BE2C (cell line): Measurements from ENCODE around the gene SSB. TPM values are rescaled to one million over a fixed set of nuclear protein-coding genes. Genes with fewer than 3 reads are reported as not detected.

Experiments used
- DNase-seq: peaks from one replicate; pipeline ENCODE4 v3.0.0-alpha.2; 2020
- H3K27me3 ChIP-seq: fragments of 250-450 bp; sonication (Bioruptor Pico); 2 replicates; pipeline ENCODE4 v1.5.1; 2020; ENCODE audit warnings: mild to moderate bottlenecking
- H3K36me3 ChIP-seq: fragments of 250-450 bp; sonication (Bioruptor Pico); 2 replicates; pipeline ENCODE4 v1.5.1; 2020; ENCODE audit warnings: mild to moderate bottlenecking
- H3K4me1 ChIP-seq: fragments of 250-450 bp; sonication (Bioruptor Pico); 2 replicates; pipeline ENCODE4 v1.5.1; 2020
- H3K4me3 ChIP-seq: 2 replicates; pipeline ENCODE4 v1.5.1; 2011; ENCODE audit warnings: low read depth, low read length
- H3K9me3 ChIP-seq: fragments of 250-450 bp; sonication (Bioruptor Pico); 2 replicates; pipeline ENCODE4 v1.5.1; 2020
- polyA plus RNA-seq: library from polyadenylated mRNA; unstranded; fragments of >200 nt; gene quantifications from one replicate; pipeline ENCODE4 v1.2.1, GENCODE V29; 2012; ENCODE audit warnings: low read depth, missing spikeins; ENCODE audit not compliant: insufficient read length, insufficient read depth
- TF ChIP-seq, protein P1 (sequence below): IDR thresholded peaks from 2 replicates; pipeline ENCODE4 v1.5.1; 2012; ENCODE audit warnings: mild to moderate bottlenecking, low read depth, low read length

SSB gene
- 51.7 TPM for polyA plus RNA-seq

DNA sequence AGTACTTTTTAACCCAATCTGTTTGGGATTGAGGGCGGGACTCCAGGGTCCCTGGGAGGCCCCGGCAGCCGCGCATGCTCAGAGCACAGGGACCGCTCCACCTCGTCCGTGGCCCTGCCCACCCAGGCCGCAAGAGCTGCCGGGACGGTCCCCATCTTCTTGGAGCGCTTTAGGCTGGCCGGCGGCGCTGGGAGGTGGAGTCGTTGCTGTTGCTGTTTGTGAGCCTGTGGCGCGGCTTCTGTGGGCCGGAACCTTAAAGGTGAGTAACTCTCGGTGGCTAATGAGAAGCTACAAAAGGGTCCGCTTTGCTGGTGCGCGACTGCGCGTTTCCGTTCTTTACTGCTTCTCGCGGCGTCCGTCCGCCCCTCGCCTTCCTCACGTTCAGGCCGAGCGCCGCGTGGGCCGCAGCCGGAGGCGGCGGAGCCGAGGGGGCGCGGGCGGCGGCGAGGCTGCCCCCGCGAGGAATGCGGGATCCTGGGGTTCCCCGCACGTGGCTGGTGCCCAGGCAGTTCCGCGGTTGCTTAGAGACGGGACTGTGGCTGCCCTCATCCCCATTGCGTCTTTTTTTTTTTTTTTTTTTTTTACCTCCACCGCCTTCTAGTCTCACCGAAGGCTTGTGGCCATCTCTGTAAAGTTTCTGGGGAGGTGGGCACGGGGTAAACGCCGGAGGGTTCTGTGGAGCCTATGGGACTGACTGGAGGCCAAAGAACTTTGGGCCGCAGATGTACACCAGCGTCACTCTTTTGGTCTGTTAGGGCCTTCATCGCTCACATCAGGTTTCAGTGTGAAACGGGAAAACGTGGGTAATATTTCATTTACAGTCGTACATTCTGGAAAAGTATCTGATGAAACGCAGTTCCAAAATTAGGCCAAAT lies at the start of gene SSB:
Gene SSB, plus strand, starts transcription at position 154 of the 875 bp plus-strand sequence. CDS start 2,090 bp downstream, outside the sequence.
- no peaks in the 10 kb centered on the region for H3K27me3 ChIP-seq
- H3K4me1 ChIP-seq, result no peaks in the 10 kb centered on the region
- H3K4me3 ChIP-seq, result peak within 1 kb of the TSS; percentile 72
- DNase-seq, result peak; percentile 90
- peaks cover 10% of the 10 kb centered on the region for H3K36me3 ChIP-seq
- TF ChIP-seq, protein P1, sequence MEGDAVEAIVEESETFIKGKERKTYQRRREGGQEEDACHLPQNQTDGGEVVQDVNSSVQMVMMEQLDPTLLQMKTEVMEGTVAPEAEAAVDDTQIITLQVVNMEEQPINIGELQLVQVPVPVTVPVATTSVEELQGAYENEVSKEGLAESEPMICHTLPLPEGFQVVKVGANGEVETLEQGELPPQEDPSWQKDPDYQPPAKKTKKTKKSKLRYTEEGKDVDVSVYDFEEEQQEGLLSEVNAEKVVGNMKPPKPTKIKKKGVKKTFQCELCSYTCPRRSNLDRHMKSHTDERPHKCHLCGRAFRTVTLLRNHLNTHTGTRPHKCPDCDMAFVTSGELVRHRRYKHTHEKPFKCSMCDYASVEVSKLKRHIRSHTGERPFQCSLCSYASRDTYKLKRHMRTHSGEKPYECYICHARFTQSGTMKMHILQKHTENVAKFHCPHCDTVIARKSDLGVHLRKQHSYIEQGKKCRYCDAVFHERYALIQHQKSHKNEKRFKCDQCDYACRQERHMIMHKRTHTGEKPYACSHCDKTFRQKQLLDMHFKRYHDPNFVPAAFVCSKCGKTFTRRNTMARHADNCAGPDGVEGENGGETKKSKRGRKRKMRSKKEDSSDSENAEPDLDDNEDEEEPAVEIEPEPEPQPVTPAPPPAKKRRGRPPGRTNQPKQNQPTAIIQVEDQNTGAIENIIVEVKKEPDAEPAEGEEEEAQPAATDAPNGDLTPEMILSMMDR, result no peak
- H3K9me3 ChIP-seq, result no peaks in the 10 kb centered on the region

DNA sequence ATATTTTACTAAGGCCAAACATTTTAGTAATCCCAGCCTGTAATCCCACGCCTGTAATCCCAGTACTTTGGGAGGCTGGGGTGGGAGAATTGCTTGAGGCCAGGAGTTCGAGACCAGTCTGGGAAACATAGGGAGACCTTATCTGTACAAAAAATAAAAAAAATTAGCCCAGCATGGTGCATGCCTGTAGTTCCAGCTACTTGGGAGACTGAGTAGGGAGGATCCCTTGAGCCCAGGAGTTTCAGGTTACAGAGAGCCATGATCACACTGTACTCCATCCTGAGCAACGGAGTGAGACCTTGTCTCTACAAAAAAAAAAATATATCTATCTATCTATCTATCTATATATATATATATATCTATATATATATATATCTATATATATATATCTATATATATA lies 45.9 kb upstream of the SSB start:
- DNase-seq, result no peak
- no peaks in the 10 kb centered on the region for H3K4me1 ChIP-seq
- H3K36me3 ChIP-seq, result no peaks in the 10 kb centered on the region
- H3K27me3 ChIP-seq, result no peaks in the 10 kb centered on the region
- no peak overlapping the region for H3K4me3 ChIP-seq
- TF ChIP-seq, protein P1, result no peak
- H3K9me3 ChIP-seq, result no peaks in the 10 kb centered on the region

DNA sequence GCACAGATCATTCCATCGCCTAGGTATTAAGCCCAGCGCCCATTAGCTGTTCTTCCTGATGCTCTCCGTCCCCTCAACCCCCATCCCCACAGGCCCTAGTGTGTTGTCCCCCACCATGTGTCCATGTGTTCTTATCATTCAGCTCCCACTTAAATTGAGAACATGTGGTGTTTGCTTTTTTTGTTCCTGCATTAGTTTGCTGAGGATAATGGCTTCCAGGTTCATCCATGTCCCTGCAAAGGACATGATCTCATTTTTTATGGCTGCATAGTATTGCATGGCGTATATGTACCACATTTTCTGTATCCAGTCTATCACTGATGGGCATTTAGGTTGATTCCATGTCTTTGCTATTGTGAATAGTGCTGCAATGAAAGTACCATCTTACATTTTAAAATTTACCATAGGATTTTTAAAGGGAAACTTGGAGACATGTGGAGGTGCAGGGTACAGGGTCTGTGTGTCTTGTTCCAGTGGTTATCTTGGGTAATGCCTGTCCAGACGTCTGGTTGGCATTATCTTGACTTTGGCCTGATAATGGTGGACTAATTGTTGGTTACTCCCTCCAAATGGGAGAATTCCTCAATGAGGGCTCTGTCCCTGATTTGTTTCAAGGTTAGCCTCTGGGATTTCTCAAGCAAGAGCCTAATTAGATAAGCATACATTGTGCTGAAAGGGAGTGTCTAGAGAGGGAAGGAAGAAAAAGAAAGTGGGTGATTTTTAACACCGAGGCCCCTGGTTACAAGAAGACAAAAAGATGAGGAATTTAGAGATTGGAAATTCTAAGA lies 43.4 kb upstream of the SSB start:
- Histone ChIP-seq H3K36me3 (no peaks in the 10 kb centered on the region), H3K9me3 (no peaks in the 10 kb centered on the region), H3K27me3 (no peaks in the 10 kb centered on the region), H3K4me1 (no peaks in the 10 kb centered on the region), H3K4me3 (no peak overlapping the region)
- TF ChIP-seq, protein P1, result no peak
- DNase-seq, result no peak

DNA sequence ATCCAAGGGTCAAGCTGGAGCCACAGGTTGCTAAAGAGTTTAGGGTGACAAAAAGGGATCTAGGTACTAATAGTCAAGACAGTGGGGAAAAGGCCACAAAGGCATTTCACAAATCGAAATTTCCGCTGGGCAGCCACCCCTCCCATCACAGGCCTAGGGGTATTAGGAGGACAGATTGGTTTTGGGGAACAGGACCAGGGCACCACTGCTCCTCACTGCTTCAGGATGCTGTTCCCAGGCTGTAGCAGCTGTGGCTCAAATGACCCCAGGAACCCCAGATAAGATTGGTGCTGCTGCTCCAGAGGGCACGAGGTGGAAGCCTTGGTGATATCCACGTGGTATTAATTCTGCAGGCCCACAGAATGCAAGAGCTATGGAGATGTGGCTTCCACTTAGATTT lies 42.3 kb upstream of the SSB start:
- no peaks in the 10 kb centered on the region for H3K27me3 ChIP-seq
- no peaks in the 10 kb centered on the region for H3K4me1 ChIP-seq
- no peaks in the 10 kb centered on the region for H3K36me3 ChIP-seq
- H3K9me3 ChIP-seq, result no peaks in the 10 kb centered on the region
- TF ChIP-seq, protein P1, result no peak
- DNase-seq, result no peak
- no peak overlapping the region for H3K4me3 ChIP-seq

DNA sequence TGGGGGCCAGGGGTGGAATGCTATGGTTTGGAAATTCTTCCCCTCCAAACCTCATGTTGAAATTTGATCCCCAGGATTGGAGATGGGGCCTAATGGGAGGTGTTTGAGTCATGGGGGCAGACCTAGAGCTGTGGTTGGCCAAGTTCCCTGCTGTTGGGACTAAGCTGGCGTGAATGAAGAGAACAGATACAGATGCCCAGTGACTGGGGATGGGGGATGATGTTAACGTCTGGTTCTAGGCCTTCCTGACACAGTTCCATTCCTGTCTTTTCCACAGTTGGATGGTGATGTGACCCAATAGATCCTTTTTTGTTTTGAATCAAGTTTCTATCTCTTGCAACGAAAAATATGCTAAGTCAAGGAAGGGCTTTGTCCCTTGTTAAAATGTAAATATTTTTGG lies 41.3 kb upstream of the SSB start:
- DNase-seq, result no peak
- Histone ChIP-seq H3K4me3 (no peak overlapping the region), H3K9me3 (no peaks in the 10 kb centered on the region), H3K36me3 (no peaks in the 10 kb centered on the region), H3K4me1 (no peaks in the 10 kb centered on the region), H3K27me3 (no peaks in the 10 kb centered on the region)
- TF ChIP-seq, protein P1, result no peak

DNA sequence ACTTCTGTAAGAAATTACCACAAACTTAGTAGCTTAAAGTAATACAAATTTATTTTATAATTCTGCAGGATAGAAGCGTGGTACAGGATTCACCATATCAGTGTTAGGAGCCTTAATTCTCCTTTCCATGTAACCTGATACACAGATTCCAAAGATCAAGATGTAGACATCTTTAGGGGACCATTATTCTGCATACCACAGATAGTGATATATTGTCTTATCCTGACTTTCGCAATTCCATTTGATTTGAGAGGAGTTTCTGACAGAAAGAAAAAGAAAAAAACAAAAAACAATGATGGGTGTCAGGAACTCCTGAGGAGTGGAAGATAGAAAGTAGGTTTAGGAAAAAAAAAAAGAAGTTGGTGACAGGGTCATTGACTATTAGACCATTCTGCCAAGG lies 40.9 kb upstream of the SSB start:
- Histone ChIP-seq H3K9me3 (no peaks in the 10 kb centered on the region), H3K4me1 (no peaks in the 10 kb centered on the region), H3K4me3 (no peak overlapping the region), H3K36me3 (no peaks in the 10 kb centered on the region), H3K27me3 (no peaks in the 10 kb centered on the region)
- TF ChIP-seq, protein P1, result no peak
- no peak for DNase-seq
